Ishikawa (cell line): ENCODE data around the gene DCN.

ENCODE experiments used
- CEBPB ChIP-seq: IDR thresholded peaks from 2 replicates; pipeline ENCODE4 v1.6.1; 2012
- CREB1 ChIP-seq: IDR thresholded peaks from 2 replicates; pipeline ENCODE4 v1.6.1; 2012; ENCODE audit warnings: low read depth
- EGR1 ChIP-seq: IDR thresholded peaks from 2 replicates; pipeline ENCODE4 v1.6.1; 2012
- EP300 ChIP-seq: IDR thresholded peaks from 2 replicates; pipeline ENCODE4 v1.6.1; 2012; ENCODE audit warnings: borderline replicate concordance
- FOXM1 ChIP-seq: IDR thresholded peaks from 2 replicates; pipeline ENCODE4 v1.6.1; 2012; ENCODE audit warnings: low read depth, borderline replicate concordance
- NFIC ChIP-seq: IDR thresholded peaks from 2 replicates; pipeline ENCODE4 v1.6.1; 2012
- RAD21 ChIP-seq: IDR thresholded peaks from 2 replicates; pipeline ENCODE4 v1.6.1; 2012; ENCODE audit warnings: low read depth
- TAF1 ChIP-seq: IDR thresholded peaks from 2 replicates; pipeline ENCODE4 v1.6.1; 2012; ENCODE audit warnings: low read depth, mild to moderate bottlenecking
- TCF12 ChIP-seq: IDR thresholded peaks from 2 replicates; pipeline ENCODE4 v1.6.1; 2012; ENCODE audit warnings: low read depth
- TEAD4 ChIP-seq: IDR thresholded peaks from 2 replicates; pipeline ENCODE4 v1.6.1; 2012
- YY1 ChIP-seq: IDR thresholded peaks from 2 replicates; pipeline ENCODE4 v1.6.1; 2012; ENCODE audit warnings: low read depth
- ZBTB7A ChIP-seq: IDR thresholded peaks from 2 replicates; pipeline ENCODE4 v1.6.1; 2012; ENCODE audit warnings: low read depth
- TF ChIP-seq, protein P1 (sequence below): IDR thresholded peaks from 2 replicates; pipeline ENCODE4 v1.6.1; 2012
- TF ChIP-seq, protein P2 (sequence below): IDR thresholded peaks from 2 replicates; pipeline ENCODE4 v1.6.1; 2012; ENCODE audit warnings: low read depth, mild to moderate bottlenecking
- TF ChIP-seq, protein P3 (sequence below): IDR thresholded peaks from 2 replicates; pipeline ENCODE4 v1.6.1; 2012

Gene DCN

GRCh38 chr12:91183551-91183950 lies 934 bp upstream of the DCN start:
- TF ChIP-seq FOXM1 (no peak), RAD21 (no peak), YY1 (no peak), TAF1 (no peak), TCF12 (no peak), NFIC (no peak), TEAD4 (no peak), ZBTB7A (no peak), EP300 (no peak)
- TF ChIP-seq, protein P1, sequence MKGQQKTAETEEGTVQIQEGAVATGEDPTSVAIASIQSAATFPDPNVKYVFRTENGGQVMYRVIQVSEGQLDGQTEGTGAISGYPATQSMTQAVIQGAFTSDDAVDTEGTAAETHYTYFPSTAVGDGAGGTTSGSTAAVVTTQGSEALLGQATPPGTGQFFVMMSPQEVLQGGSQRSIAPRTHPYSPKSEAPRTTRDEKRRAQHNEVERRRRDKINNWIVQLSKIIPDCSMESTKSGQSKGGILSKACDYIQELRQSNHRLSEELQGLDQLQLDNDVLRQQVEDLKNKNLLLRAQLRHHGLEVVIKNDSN, result no peak
- TF ChIP-seq, protein P2, sequence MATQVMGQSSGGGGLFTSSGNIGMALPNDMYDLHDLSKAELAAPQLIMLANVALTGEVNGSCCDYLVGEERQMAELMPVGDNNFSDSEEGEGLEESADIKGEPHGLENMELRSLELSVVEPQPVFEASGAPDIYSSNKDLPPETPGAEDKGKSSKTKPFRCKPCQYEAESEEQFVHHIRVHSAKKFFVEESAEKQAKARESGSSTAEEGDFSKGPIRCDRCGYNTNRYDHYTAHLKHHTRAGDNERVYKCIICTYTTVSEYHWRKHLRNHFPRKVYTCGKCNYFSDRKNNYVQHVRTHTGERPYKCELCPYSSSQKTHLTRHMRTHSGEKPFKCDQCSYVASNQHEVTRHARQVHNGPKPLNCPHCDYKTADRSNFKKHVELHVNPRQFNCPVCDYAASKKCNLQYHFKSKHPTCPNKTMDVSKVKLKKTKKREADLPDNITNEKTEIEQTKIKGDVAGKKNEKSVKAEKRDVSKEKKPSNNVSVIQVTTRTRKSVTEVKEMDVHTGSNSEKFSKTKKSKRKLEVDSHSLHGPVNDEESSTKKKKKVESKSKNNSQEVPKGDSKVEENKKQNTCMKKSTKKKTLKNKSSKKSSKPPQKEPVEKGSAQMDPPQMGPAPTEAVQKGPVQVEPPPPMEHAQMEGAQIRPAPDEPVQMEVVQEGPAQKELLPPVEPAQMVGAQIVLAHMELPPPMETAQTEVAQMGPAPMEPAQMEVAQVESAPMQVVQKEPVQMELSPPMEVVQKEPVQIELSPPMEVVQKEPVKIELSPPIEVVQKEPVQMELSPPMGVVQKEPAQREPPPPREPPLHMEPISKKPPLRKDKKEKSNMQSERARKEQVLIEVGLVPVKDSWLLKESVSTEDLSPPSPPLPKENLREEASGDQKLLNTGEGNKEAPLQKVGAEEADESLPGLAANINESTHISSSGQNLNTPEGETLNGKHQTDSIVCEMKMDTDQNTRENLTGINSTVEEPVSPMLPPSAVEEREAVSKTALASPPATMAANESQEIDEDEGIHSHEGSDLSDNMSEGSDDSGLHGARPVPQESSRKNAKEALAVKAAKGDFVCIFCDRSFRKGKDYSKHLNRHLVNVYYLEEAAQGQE, result no peak
- TF ChIP-seq, protein P3, sequence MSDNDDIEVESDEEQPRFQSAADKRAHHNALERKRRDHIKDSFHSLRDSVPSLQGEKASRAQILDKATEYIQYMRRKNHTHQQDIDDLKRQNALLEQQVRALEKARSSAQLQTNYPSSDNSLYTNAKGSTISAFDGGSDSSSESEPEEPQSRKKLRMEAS, result no peak

DNA sequence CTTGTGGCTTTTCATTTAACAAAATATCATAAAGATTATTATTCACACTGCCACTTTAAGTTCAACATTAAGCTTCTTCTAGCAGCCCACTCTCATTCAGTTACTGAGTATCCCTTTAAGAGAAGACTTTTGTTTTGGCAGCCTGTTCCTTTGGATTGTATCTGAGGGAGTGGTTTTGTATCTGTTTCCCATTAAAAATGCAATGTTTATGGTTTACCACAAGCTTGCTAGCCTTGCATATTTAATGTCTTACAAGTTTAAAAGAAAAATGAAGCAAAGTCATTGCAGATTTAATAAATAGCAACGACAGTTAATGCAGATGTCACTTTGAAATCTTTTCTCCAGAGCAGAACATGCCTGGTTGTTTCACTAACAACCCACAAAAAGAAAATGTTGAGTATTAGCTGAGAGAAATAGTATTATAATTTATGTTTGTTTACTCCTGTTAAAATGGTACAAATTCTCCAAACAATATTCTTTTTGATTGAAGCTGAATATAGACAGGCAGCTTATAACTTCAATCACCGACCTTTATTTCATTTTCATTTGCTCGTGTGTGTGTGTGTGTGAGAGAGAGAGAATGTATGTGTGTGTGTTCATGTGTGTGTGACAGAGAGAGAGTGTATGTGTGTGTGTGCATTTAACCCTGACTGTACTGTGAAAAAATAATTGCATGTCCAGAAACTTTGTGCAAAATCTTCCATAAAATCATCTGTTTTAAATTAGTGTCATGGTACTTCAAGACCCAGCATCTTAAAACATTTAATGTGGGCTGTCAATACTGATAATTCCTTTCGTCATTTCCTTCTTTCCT lies 1.8 kb downstream of the DCN start:
- TF ChIP-seq, protein P1, result no peak
- TF ChIP-seq EGR1 (no peak), EP300 (no peak), FOXM1 (no peak), TCF12 (no peak), RAD21 (no peak), CREB1 (no peak), ZBTB7A (no peak), TEAD4 (no peak), NFIC (no peak), TAF1 (no peak), YY1 (no peak), CEBPB (no peak)
- TF ChIP-seq, protein P2, result no peak
- TF ChIP-seq, protein P3, result no peak

- TF ChIP-seq YY1 (no peak), TAF1 (no peak), TCF12 (no peak)
Measured at GRCh38 chr12:91179966-91180561, 2.6 kb downstream of the DCN start.

DNA sequence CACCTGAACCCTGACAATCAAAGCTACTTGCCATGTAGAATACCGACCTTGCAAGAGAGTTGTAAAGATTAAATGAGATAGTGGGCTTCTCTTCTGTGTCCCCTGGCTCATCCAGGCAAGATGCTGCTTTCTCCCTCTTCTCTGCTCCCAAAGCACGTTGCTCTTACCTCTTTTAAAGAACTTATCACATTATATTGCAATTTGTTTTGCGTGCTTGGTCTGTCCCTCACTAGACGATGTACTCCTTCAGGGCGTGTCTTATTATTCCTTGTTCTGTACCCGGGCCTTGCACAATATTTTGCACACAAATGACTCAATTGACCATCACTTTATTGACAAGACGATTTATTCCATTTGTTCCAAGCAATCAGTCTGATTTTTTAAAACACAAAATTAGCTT lies 3.3 kb downstream of the DCN start:
- TF ChIP-seq RAD21 (no peak), FOXM1 (no peak), ZBTB7A (no peak), YY1 (no peak), CREB1 (no peak)
- TF ChIP-seq, protein P2, result no peak
- TF ChIP-seq, protein P1, result no peak
